HepG2 (cell line): Measurements from ENCODE around the gene MGLL. TPM values are rescaled to one million over a fixed set of nuclear protein-coding genes. Genes with fewer than 3 reads are reported as not detected.

Experiments used
- ATAC-seq: fragments of 200-7000 bp; cut with Tn5 transposase; 3 replicates; pipeline ENCODE4 v1.9.1; 2020; ENCODE audit warnings: mild to moderate bottlenecking, moderate library complexity
- BruUV-seq: library from RNA; stranded (reverse); fragments of 400-500 nt; replicated peaks from 2 replicates; lab custom pipeline; 2021; lab: Mats Ljungman, UMichigan
- CTCF ChIA-PET: fragments of 300-600 bp; formaldehyde crosslinking; extraction: SDS; loops from one replicate; lab custom pipeline; 2021; ENCODE audit warnings: low total read pairs, inconsistent platforms, low intra/inter-chr PET ratio; lab: Yijun Ruan, JAX
- POLR2A ChIA-PET: fragments of 350-600 bp; sonication (Branson Sonifier 250); formaldehyde crosslinking; loops from one replicate; lab custom pipeline; 2020; ENCODE audit warnings: antibody characterized with exemption, inconsistent platforms; lab: Yijun Ruan, JAX
- DNase-seq: peaks from one replicate; pipeline ENCODE4 v3.0.0-alpha.2; 2015; ENCODE audit warnings: low spot score
- FAIRE-seq: peaks from 3 replicates; lab custom pipeline; 2011; peaks lifted over from hg19 to GRCh38; lab: Jason Lieb, UNC
- H2AFZ ChIP-seq: one replicate; pipeline ENCODE4 v1.6.1; 2011; ENCODE audit warnings: low read length, inconsistent platforms
- H3K27ac ChIP-seq: fragments of 300-600 bp; 3 replicates; pipeline ENCODE4 v1.8.0; 2011; ENCODE audit warnings: mixed run types, mild to moderate bottlenecking, mixed read lengths, low read length, inconsistent platforms; ENCODE audit not compliant: insufficient read depth; ENCODE audit errors: extremely low read length
- H3K27me3 ChIP-seq, 2 experiments: fragments of 200-600 bp in 1 of 2; 2 replicates in 1 of 2; 3 replicates in 1 of 2; pipeline versions ENCODE4 v1.6.0 to v1.8.0; 2011; ENCODE audit warnings: low read length in 2 of 2, mild to moderate bottlenecking in 2 of 2, moderate library complexity in 2 of 2, inconsistent platforms in 1 of 2; ENCODE audit not compliant: insufficient read depth in 2 of 2, control insufficient read depth in 1 of 2
- H3K36me3 ChIP-seq, 2 experiments: fragments of 200-600 bp in 1 of 2; replicated peaks in 1 of 2; 2 replicates in 1 of 2; 3 replicates in 1 of 2; pipeline versions ENCODE4 v1.5.1 to v1.8.0; 2011; ENCODE audit warnings: low read length in 2 of 2, inconsistent platforms in 1 of 2; ENCODE audit not compliant: insufficient read depth in 2 of 2, control insufficient read depth in 1 of 2
- H3K4me1 ChIP-seq: 2 replicates; pipeline ENCODE4 v1.5.1; 2012; ENCODE audit warnings: low read length, inconsistent platforms; ENCODE audit not compliant: insufficient read depth
- H3K4me2 ChIP-seq: 2 replicates; pipeline ENCODE4 v1.6.0; 2011; ENCODE audit warnings: low read depth, low read length, inconsistent platforms
- H3K4me3 ChIP-seq, 3 experiments: fragments of 200-600 bp in 1 of 3; sonication (generic), shearing (Covaris generic) in 1 of 3; replicated peaks in 1 of 3; 2 replicates each; pipeline ENCODE4 v1.5.1; 2011 to 2016; ENCODE audit warnings: low read length in 3 of 3, inconsistent platforms in 2 of 3, low read depth in 2 of 3, mild to moderate bottlenecking in 2 of 3, control low read depth in 1 of 3, mixed read lengths in 1 of 3; ENCODE audit not compliant: insufficient read depth in 1 of 3
- H3K79me2 ChIP-seq: one replicate; pipeline ENCODE4 v1.6.1; 2011; ENCODE audit warnings: low read length, inconsistent platforms; ENCODE audit not compliant: insufficient read depth
- H3K9ac ChIP-seq: 2 replicates; pipeline ENCODE4 v1.6.0; 2011; ENCODE audit warnings: mild to moderate bottlenecking, low read depth, low read length, inconsistent platforms; ENCODE audit not compliant: insufficient read depth
- H3K9me3 ChIP-seq: 2 replicates; pipeline ENCODE4 v1.5.1; 2012; ENCODE audit warnings: mild to moderate bottlenecking, low read length
- H4K20me1 ChIP-seq: 2 replicates; pipeline ENCODE4 v1.6.0; 2011; ENCODE audit warnings: inconsistent platforms, mild to moderate bottlenecking, low read length, moderate library complexity; ENCODE audit not compliant: insufficient read depth
- ESRRA ChIP-seq: sonication (generic); formaldehyde crosslinking; IDR thresholded peaks from 2 replicates; pipeline ENCODE4 v1.5.1; 2020; ENCODE audit warnings: mild to moderate bottlenecking, low read depth, missing genetic modification reagents
- FLYWCH1 ChIP-seq: sonication (generic); formaldehyde crosslinking; IDR thresholded peaks from 2 replicates; pipeline ENCODE4 v1.8.1; 2023; ENCODE audit warnings: mild to moderate bottlenecking, missing genetic modification reagents
- HMGA1 ChIP-seq: sonication (generic); formaldehyde crosslinking; conservative IDR thresholded peaks from 2 replicates; pipeline ENCODE4 v1.4.0; 2020; ENCODE audit warnings: missing genetic modification reagents
- HNRNPLL ChIP-seq: fragments of 200-400 bp; formaldehyde crosslinking; IDR thresholded peaks from 2 replicates; pipeline ENCODE4 v1.6.1; 2017; ENCODE audit warnings: mild to moderate bottlenecking, low read depth, low read length; ENCODE audit not compliant: poor library complexity, severe bottlenecking
- SMYD3 ChIP-seq: sonication (generic); formaldehyde crosslinking; IDR thresholded peaks from 2 replicates; pipeline ENCODE4 v1.8.1; 2023; ENCODE audit warnings: mild to moderate bottlenecking, missing genetic modification reagents
- ZNF556 ChIP-seq: sonication (generic); formaldehyde crosslinking; IDR thresholded peaks from 2 replicates; pipeline ENCODE4 v1.4.0; 2020; ENCODE audit warnings: mild to moderate bottlenecking, missing genetic modification reagents, borderline replicate concordance
- WGBS: methylation state at CpG from one replicate; pipeline ENCODE4 v1.1.6; 2017; ENCODE audit warnings: low lambda C conversion rate; 5-methylcytosine and 5-hydroxymethylcytosine counted together
- in situ Hi-C: cut with HindIII; loops from 2 replicates; pipeline ENCODE4 v1.10.0; 2017; ENCODE audit warnings: low pct_unique_long_range_greater_than_20kb; ENCODE audit not compliant: extremely low pct_ligation_motif_present
- intact Hi-C: fragments of 100-400 bp; cut with micrococcal nuclease; formaldehyde crosslinking; loops from one replicate; pipeline ENCODE4 v1.10.0; 2022; ENCODE audit not compliant: unreplicated experiment
- polyA plus RNA-seq, 8 experiments: library from polyadenylated mRNA; depleted of rRNA in 3 of 8; stranded (reverse) in 7 of 8; unstranded in 1 of 8; fragments of >200 nt; fragmentation: Illumina TruSeq in 4 of 8; extraction: Trizol in 4 of 8; gene quantifications; 2 replicates each; pipeline versions ENCODE4 v1.2.1 to v1.2.3, GENCODE V29; 2011 to 2016; ENCODE audit warnings: low read depth in 4 of 8, missing spikeins in 1 of 8, mixed read lengths in 1 of 8; ENCODE audit not compliant: insufficient read depth in 1 of 8
- total RNA-seq, 5 experiments: library from RNA; depleted of rRNA; stranded (reverse); fragments of >200 nt; fragmentation: Illumina TruSeq; extraction: Trizol; gene quantifications; 2 replicates each; pipeline ENCODE4 v1.2.3, GENCODE V29; 2016; ENCODE audit warnings: low read depth in 1 of 5
- TF ChIP-seq, protein P1 (sequence below): sonication (generic); formaldehyde crosslinking; IDR thresholded peaks from one replicate; pipeline ENCODE4 v1.5.1; 2020; ENCODE audit warnings: mild to moderate bottlenecking, missing genetic modification reagents; ENCODE audit errors: not compliant biosample characterization
- TF ChIP-seq, protein P2 (sequence below): sonication (generic); formaldehyde crosslinking; IDR thresholded peaks from 2 replicates; pipeline ENCODE4 v1.5.0; 2020; ENCODE audit warnings: missing genetic modification reagents
- TF ChIP-seq, protein P3 (sequence below): sonication (generic); formaldehyde crosslinking; IDR thresholded peaks from 2 replicates; pipeline ENCODE4 v1.4.0; 2020; ENCODE audit warnings: missing genetic modification reagents, borderline replicate concordance
- TF ChIP-seq, protein P4 (sequence below): IDR thresholded peaks from 2 replicates; pipeline ENCODE4 v1.6.1; 2018; ENCODE audit warnings: missing genetic modification reagents
- TF ChIP-seq, protein P5 (sequence below): sonication (generic); formaldehyde crosslinking; IDR thresholded peaks from 2 replicates; pipeline ENCODE4 v1.5.0; 2020; ENCODE audit warnings: mild to moderate bottlenecking, missing genetic modification reagents, moderate library complexity

MGLL gene
- total and polyA plus RNA-seq, 2 of the 13 experiments (the other 11 are each of a cell fraction or from before 2014, with no cell fraction given), result not detected

DNA sequence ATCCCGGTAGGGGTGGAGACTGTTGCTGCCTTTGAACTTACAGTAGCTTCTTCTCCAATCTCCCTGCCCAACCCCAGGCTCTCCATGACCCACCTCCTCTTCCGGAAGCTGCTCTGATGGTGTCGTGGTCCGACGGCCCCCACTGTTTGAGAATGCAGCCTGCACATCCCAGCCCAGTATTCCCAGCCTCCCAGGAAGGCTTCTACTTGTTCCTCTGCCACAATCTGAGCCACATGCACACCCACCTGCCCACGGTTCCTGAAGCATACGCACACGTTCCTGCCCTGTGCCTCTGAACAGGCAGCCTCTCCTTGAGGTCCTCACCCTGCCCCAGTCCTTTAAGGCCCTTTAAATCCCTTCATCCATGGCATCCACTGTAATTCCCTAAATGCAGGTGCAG lies 92.1 kb downstream of the MGLL start:
- WGBS, result 16% methylated on average over 8 of the region's 8 CpGs
- intact Hi-C loops, result no loop called here
- H3K4me3 ChIP-seq, result no peak overlapping the region
- TF ChIP-seq FLYWCH1 (CRISPR knock-in tag) (no peak), HMGA1 (CRISPR knock-in tag) (no peak), ZNF556 (CRISPR knock-in tag) (no peak), ESRRA (no peak), HNRNPLL (no peak), SMYD3 (CRISPR knock-in tag) (no peak)
- TF ChIP-seq, protein P1, sequence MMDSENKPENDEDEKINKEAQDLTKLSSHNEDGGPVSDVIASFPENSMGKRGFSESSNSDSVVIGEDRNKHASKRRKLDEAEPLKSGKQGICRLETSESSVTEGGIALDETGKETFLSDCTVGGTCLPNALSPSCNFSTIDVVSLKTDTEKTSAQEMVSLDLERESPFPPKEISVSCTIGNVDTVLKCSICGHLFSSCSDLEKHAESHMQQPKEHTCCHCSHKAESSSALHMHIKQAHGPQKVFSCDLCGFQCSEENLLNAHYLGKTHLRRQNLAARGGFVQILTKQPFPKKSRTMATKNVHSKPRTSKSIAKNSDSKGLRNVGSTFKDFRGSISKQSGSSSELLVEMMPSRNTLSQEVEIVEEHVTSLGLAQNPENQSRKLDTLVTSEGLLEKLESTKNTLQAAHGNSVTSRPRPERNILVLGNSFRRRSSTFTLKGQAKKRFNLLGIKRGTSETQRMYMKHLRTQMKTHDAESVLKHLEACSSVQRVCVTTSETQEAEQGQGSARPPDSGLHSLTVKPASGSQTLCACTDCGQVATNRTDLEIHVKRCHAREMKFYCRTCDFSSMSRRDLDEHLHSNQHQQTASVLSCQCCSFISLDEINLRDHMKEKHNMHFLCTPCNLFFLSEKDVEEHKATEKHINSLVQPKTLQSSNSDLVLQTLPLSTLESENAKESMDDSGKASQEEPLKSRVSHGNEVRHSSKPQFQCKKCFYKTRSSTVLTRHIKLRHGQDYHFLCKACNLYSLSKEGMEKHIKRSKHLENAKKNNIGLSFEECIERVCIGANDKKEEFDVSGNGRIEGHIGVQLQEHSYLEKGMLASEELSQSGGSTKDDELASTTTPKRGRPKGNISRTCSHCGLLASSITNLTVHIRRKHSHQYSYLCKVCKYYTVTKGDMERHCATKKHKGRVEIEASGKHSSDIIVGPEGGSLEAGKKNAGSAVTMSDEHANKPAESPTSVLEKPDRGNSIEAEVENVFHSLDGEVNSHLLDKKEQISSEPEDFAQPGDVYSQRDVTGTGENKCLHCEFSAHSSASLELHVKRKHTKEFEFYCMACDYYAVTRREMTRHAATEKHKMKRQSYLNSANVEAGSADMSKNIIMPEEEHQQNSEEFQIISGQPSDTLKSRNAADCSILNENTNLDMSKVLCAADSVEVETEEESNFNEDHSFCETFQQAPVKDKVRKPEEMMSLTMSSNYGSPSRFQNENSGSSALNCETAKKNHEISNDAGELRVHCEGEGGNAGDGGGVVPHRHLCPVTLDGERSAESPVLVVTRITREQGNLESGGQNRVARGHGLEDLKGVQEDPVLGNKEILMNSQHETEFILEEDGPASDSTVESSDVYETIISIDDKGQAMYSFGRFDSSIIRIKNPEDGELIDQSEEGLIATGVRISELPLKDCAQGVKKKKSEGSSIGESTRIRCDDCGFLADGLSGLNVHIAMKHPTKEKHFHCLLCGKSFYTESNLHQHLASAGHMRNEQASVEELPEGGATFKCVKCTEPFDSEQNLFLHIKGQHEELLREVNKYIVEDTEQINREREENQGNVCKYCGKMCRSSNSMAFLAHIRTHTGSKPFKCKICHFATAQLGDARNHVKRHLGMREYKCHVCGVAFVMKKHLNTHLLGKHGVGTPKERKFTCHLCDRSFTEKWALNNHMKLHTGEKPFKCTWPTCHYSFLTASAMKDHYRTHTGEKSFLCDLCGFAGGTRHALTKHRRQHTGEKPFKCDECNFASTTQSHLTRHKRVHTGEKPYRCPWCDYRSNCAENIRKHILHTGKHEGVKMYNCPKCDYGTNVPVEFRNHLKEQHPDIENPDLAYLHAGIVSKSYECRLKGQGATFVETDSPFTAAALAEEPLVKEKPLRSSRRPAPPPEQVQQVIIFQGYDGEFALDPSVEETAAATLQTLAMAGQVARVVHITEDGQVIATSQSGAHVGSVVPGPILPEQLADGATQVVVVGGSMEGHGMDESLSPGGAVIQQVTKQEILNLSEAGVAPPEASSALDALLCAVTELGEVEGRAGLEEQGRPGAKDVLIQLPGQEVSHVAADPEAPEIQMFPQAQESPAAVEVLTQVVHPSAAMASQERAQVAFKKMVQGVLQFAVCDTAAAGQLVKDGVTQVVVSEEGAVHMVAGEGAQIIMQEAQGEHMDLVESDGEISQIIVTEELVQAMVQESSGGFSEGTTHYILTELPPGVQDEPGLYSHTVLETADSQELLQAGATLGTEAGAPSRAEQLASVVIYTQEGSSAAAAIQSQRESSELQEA (CRISPR knock-in tag), result no peak
- TF ChIP-seq, protein P2, sequence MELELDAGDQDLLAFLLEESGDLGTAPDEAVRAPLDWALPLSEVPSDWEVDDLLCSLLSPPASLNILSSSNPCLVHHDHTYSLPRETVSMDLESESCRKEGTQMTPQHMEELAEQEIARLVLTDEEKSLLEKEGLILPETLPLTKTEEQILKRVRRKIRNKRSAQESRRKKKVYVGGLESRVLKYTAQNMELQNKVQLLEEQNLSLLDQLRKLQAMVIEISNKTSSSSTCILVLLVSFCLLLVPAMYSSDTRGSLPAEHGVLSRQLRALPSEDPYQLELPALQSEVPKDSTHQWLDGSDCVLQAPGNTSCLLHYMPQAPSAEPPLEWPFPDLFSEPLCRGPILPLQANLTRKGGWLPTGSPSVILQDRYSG (CRISPR knock-in tag), result no peak
- TF ChIP-seq, protein P3, sequence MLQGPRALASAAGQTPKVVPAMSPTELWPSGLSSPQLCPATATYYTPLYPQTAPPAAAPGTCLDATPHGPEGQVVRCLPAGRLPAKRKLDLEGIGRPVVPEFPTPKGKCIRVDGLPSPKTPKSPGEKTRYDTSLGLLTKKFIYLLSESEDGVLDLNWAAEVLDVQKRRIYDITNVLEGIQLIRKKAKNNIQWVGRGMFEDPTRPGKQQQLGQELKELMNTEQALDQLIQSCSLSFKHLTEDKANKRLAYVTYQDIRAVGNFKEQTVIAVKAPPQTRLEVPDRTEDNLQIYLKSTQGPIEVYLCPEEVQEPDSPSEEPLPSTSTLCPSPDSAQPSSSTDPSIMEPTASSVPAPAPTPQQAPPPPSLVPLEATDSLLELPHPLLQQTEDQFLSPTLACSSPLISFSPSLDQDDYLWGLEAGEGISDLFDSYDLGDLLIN (CRISPR knock-in tag), result no peak
- TF ChIP-seq, protein P4, sequence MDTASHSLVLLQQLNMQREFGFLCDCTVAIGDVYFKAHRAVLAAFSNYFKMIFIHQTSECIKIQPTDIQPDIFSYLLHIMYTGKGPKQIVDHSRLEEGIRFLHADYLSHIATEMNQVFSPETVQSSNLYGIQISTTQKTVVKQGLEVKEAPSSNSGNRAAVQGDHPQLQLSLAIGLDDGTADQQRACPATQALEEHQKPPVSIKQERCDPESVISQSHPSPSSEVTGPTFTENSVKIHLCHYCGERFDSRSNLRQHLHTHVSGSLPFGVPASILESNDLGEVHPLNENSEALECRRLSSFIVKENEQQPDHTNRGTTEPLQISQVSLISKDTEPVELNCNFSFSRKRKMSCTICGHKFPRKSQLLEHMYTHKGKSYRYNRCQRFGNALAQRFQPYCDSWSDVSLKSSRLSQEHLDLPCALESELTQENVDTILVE (CRISPR knock-in tag), result no peak
- TF ChIP-seq, protein P5, sequence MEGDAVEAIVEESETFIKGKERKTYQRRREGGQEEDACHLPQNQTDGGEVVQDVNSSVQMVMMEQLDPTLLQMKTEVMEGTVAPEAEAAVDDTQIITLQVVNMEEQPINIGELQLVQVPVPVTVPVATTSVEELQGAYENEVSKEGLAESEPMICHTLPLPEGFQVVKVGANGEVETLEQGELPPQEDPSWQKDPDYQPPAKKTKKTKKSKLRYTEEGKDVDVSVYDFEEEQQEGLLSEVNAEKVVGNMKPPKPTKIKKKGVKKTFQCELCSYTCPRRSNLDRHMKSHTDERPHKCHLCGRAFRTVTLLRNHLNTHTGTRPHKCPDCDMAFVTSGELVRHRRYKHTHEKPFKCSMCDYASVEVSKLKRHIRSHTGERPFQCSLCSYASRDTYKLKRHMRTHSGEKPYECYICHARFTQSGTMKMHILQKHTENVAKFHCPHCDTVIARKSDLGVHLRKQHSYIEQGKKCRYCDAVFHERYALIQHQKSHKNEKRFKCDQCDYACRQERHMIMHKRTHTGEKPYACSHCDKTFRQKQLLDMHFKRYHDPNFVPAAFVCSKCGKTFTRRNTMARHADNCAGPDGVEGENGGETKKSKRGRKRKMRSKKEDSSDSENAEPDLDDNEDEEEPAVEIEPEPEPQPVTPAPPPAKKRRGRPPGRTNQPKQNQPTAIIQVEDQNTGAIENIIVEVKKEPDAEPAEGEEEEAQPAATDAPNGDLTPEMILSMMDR (CRISPR knock-in tag), result no peak

More for the DNA sequence above, 92.1 kb downstream of the MGLL start:
- in situ Hi-C loops, result no loop called here
- H3K4me1 ChIP-seq, result no peaks in the 10 kb centered on the region
- no peaks in the 10 kb centered on the region for H3K79me2 ChIP-seq
- no peak for FAIRE-seq
- H3K27ac ChIP-seq, result no peak overlapping the region
- no peaks in the 10 kb centered on the region for H4K20me1 ChIP-seq
- H3K4me2 ChIP-seq, result no peak overlapping the region
- CTCF ChIA-PET, result no interaction called here
- no peak overlapping the region for H2AFZ ChIP-seq
- BruUV-seq, result no TSS peak
- H3K9me3 ChIP-seq, result no peaks in the 10 kb centered on the region
- peaks cover 2 to 18% of the 10 kb centered on the region in 2 experiments; a peak in 4 of 5 replicates for H3K27me3 ChIP-seq
- no peak for ATAC-seq
- H3K36me3 ChIP-seq, result no peaks in the 10 kb centered on the region
- H3K9ac ChIP-seq, result no peak overlapping the region
- DNase-seq, result no peak
- POLR2A ChIA-PET, result no interaction called here
